Measurements from ENCODE around the gene CRTC2. TPM values are rescaled to one million over a fixed set of nuclear protein-coding genes. Genes with fewer than 3 reads are reported as not detected.

The CRTC2 gene
- total RNA-seq, 4 donors from 2014 or later: 11.4 to 22.5 (median 18.1) TPM

- Histone ChIP-seq H3K4me3 (replicated peaks in 1 of 3) (no peak overlapping the region), H3K36me3 (peaks cover 29 to 30% of the 10 kb centered on the region in 2 donors), H3K9me3 (no peaks in the 10 kb centered on the region), H3K27me3 (no peaks in the 10 kb centered on the region), H3K27ac (no peak overlapping the region), H3K4me1 (peaks cover 19 to 20% of the 10 kb centered on the region in 2 donors)
- DNase-seq: no peak
- intact Hi-C loops (cut with DNase I): no loop called here
- TF ChIP-seq CTCF (IDR thresholded peaks at IDR 0.05) (no peak), POLR2A (IDR thresholded peaks at IDR 0.05) (no peak)
- WGBS, 2 donors: 91 to 94% methylated on average over 3 of the region's 3 CpGs
Measured at GRCh38 chr1:153995202-153995601, 36.8 kb upstream of the CRTC2 start.

GRCh38 chr1:153991806-153992205 is 33.4 kb upstream of the CRTC2 start:
- peaks cover 19 to 28% of the 10 kb centered on the region in 2 donors for H3K4me1 ChIP-seq
- intact Hi-C loops (cut with DNase I): no loop called here
- H3K9me3 ChIP-seq: no peaks in the 10 kb centered on the region
- H3K4me3 ChIP-seq (replicated peaks in 1 of 3): peak overlapping the region in 1 of 3 donors; percentile 68
- WGBS, 2 donors: 86 to 91% methylated on average over 2 of the region's 2 CpGs
- H3K27ac ChIP-seq: peak overlapping the region in 2 of 3 donors; percentile 81 to 89
- H3K27me3 ChIP-seq: no peaks in the 10 kb centered on the region
- no peak for DNase-seq
- peaks cover 29 to 30% of the 10 kb centered on the region in 2 donors for H3K36me3 ChIP-seq
- TF ChIP-seq CTCF (IDR thresholded peaks at IDR 0.05) (no peak), POLR2A (IDR thresholded peaks at IDR 0.05) (no peak)

GRCh38 chr1:153991151-153991630 is 32.8 kb upstream of the CRTC2 start:
- Histone ChIP-seq H3K9me3 (no peaks in the 10 kb centered on the region), H3K4me1 (peaks cover 19 to 29% of the 10 kb centered on the region in 2 donors), H3K27me3 (no peaks in the 10 kb centered on the region), H3K27ac (peak overlapping the region; percentile 81 to 92 (median 89)), H3K36me3 (peaks cover 29 to 30% of the 10 kb centered on the region in 2 donors), H3K4me3 (replicated peaks in 1 of 3) (peak overlapping the region; percentile 68 to 100 (median 97))
- intact Hi-C loops (cut with DNase I): no loop called here
- 9 to 15% methylated on average over 9 of the region's 9 CpGs for WGBS, 2 donors
- no peak for TF ChIP-seq POLR2A (IDR thresholded peaks at IDR 0.05)
- TF ChIP-seq CTCF (IDR thresholded peaks at IDR 0.05): no peak
- DNase-seq: no peak

- H3K27ac ChIP-seq: peak within 1 kb of the TSS; percentile 81 to 92 (median 89)
- H3K4me3 ChIP-seq (replicated peaks in 1 of 3): peak within 1 kb of the TSS; percentile 68 to 100 (median 97)
- no peaks in the 10 kb centered on the region for H3K27me3 ChIP-seq
- TF ChIP-seq POLR2A (IDR thresholded peaks at IDR 0.05): peak; percentile 90 to 98
- TF ChIP-seq CTCF (IDR thresholded peaks at IDR 0.05): no peak
- H3K9me3 ChIP-seq: no peaks in the 10 kb centered on the region
- intact Hi-C loops (cut with DNase I): no loop called here
- whole genome bisulfite sequencing, 2 donors: 1% methylated on average over 36 of the region's 36 CpGs
- H3K36me3 ChIP-seq: peaks cover 29 to 30% of the 10 kb centered on the region in 2 donors
- DNase-seq: peak; percentile 92 to 93
- peaks cover 19 to 29% of the 10 kb centered on the region in 2 donors for H3K4me1 ChIP-seq
Measured at GRCh38 chr1:153990468-153991150, 32.2 kb upstream of the CRTC2 start, which contains the start of gene RPS27. Gene RPS27 (plus strand): TSS chr1:153990762. CDS start chr1:153990797, 35 bp downstream.

GRCh38 chr1:153987621-153988020 is 29.2 kb upstream of the CRTC2 start:
- H3K36me3 ChIP-seq: peaks cover 9 to 15% of the 10 kb centered on the region in 2 donors
- intact Hi-C loops (cut with DNase I): loop anchor here (5.0 to 10.0 kb wide), 2 partner anchors 190 to 313 kb away; partner anchors contain the start of genes ILF2 and NPR1
- H3K4me3 ChIP-seq (replicated peaks in 1 of 3): no peak overlapping the region
- DNase-seq: no peak
- H3K9me3 ChIP-seq: no peaks in the 10 kb centered on the region
- peak overlapping the region in 1 of 3 donors; percentile 85 for H3K27ac ChIP-seq
- peaks cover 27 to 36% of the 10 kb centered on the region in 2 donors for H3K4me1 ChIP-seq
- TF ChIP-seq CTCF (IDR thresholded peaks at IDR 0.05) (no peak), POLR2A (IDR thresholded peaks at IDR 0.05) (no peak)
- 87 to 94% methylated on average over 8 of the region's 8 CpGs for WGBS, 2 donors
- no peaks in the 10 kb centered on the region for H3K27me3 ChIP-seq
